PFSK-1 (cell line): ENCODE results near the gene FRAT2.

Experiments
- POLR2AphosphoS5 ChIP-seq: IDR thresholded peaks from 2 replicates; pipeline ENCODE4 v1.6.1; 2012; ENCODE audit warnings: low read depth, mild to moderate bottlenecking, control low read depth, low read length, moderate library complexity
- SIN3A ChIP-seq: IDR thresholded peaks from 2 replicates; pipeline ENCODE4 v1.6.1; 2012; ENCODE audit warnings: mild to moderate bottlenecking, low read length, moderate library complexity, borderline replicate concordance; ENCODE audit not compliant: insufficient read depth
- TAF1 ChIP-seq: IDR thresholded peaks from 2 replicates; pipeline ENCODE4 v1.6.1; 2012; ENCODE audit warnings: low read length, control low read depth, borderline replicate concordance; ENCODE audit not compliant: insufficient read depth
- TF ChIP-seq, protein P1 (sequence below), 2 experiments: IDR thresholded peaks; 2 replicates each; pipeline versions ENCODE4 v1.6.1 to v1.8.0; 2011 to 2012; ENCODE audit warnings: low read depth in 2 of 2, low read length in 2 of 2, control low read depth in 1 of 2, inconsistent platforms in 1 of 2, mild to moderate bottlenecking in 1 of 2, moderate library complexity in 1 of 2; ENCODE audit not compliant: insufficient read depth in 1 of 2

DNA sequence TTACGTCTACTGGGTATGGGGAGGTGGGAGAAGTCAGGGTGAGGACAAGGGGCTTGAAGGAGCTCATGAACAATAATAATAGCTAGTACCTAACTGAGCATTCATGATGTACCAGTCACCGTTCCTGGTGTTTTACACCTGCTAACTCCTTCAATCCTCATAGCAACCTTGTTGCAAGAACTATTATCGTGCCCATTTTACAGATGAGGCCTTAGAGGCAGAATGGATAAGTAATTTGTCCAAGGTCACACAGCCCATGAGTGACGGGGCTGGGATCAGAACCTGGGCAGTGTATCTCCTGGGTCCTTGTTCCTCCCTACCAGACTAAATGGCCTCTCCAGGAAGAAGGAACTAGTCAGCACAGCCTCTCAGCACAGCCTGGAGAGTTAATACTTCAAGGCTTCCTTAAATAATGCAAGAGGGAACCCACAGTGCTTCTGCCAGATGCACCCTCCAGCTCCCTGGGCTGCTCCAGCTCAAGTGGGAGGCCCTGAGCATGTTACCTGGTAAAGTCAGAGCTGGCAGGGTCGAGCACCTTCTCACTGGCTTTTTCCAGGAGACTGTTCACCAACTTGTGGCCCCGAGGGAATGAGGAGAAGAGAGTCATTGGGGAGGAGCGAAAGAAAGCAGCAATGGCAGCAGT, 37.8 kb upstream of the FRAT2 start:
- TF ChIP-seq, protein P1, sequence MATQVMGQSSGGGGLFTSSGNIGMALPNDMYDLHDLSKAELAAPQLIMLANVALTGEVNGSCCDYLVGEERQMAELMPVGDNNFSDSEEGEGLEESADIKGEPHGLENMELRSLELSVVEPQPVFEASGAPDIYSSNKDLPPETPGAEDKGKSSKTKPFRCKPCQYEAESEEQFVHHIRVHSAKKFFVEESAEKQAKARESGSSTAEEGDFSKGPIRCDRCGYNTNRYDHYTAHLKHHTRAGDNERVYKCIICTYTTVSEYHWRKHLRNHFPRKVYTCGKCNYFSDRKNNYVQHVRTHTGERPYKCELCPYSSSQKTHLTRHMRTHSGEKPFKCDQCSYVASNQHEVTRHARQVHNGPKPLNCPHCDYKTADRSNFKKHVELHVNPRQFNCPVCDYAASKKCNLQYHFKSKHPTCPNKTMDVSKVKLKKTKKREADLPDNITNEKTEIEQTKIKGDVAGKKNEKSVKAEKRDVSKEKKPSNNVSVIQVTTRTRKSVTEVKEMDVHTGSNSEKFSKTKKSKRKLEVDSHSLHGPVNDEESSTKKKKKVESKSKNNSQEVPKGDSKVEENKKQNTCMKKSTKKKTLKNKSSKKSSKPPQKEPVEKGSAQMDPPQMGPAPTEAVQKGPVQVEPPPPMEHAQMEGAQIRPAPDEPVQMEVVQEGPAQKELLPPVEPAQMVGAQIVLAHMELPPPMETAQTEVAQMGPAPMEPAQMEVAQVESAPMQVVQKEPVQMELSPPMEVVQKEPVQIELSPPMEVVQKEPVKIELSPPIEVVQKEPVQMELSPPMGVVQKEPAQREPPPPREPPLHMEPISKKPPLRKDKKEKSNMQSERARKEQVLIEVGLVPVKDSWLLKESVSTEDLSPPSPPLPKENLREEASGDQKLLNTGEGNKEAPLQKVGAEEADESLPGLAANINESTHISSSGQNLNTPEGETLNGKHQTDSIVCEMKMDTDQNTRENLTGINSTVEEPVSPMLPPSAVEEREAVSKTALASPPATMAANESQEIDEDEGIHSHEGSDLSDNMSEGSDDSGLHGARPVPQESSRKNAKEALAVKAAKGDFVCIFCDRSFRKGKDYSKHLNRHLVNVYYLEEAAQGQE (IDR thresholded peaks at IDR 0.05; ENCODE audit: insufficient read depth in 1 of 2, low read depth in 2 of 2, low read length in 2 of 2) = no peak
- no peak for TF ChIP-seq POLR2AphosphoS5
- TF ChIP-seq TAF1 = no peak
- TF ChIP-seq SIN3A = no peak
